Right lobe of liver (tissue), 4 donors: ENCODE measurements around the gene MAGI1.

ENCODE experiments used
- CTCF ChIP-seq, 4 donors: fragments of 200-600 bp in 3 of 4; fragments of 450-650 bp in 1 of 4; IDR thresholded peaks; one replicate each; pipeline versions ENCODE4 v1.5.1 to v1.8.0; 2016 to 2022; ENCODE audit warnings: antibody characterized with exemption in 4 of 4, mild to moderate bottlenecking in 2 of 4
- POLR2A ChIP-seq: fragments of 450-650 bp; IDR thresholded peaks from one replicate; pipeline ENCODE4 v1.6.1; 2017; ENCODE audit warnings: antibody characterized with exemption, mild to moderate bottlenecking
- donor health status: DM: no; HTN: no; CAD: no.
- donor health status: DM: no; HTN: no; CAD: no.
- donor health status: DM: no; HTN: yes; CAD: no.

- TF ChIP-seq CTCF (IDR thresholded peaks at IDR 0.05) (no peak), POLR2A (no peak)
Measured at GRCh38 chr3:66041116-66041515, 2.4 kb upstream of the MAGI1 start.
